H9 (cell line): ENCODE data around the gene COPB1. TPM values are rescaled to one million over a fixed set of nuclear protein-coding genes. Genes with fewer than 3 reads are reported as not detected.

Source experiments
- DNase-seq: peaks from one replicate; pipeline ENCODE4 v3.0.0-alpha.2; 2017
- H2AFZ ChIP-seq: one replicate; pipeline ENCODE4 v1.6.1; 2013; ENCODE audit warnings: mild to moderate bottlenecking, low read length, control low read depth, moderate library complexity
- H2AK5ac ChIP-seq: 2 replicates; pipeline ENCODE4 v1.6.1; 2013; ENCODE audit warnings: low read length, control low read depth, mixed read lengths; ENCODE audit not compliant: insufficient read length
- H2BK120ac ChIP-seq: one replicate; pipeline ENCODE4 v1.6.1; 2013; ENCODE audit warnings: low read depth, mild to moderate bottlenecking, low read length, control low read depth, inconsistent platforms; ENCODE audit not compliant: poor library complexity, severe bottlenecking
- H2BK12ac ChIP-seq: 2 replicates; pipeline ENCODE4 v1.6.1; 2013; ENCODE audit warnings: low read length, control low read depth, mixed read lengths, low read depth; ENCODE audit not compliant: insufficient read length
- H2BK15ac ChIP-seq: 2 replicates; pipeline ENCODE4 v1.6.1; 2013; ENCODE audit warnings: low read depth, low read length, control low read depth
- H2BK20ac ChIP-seq: one replicate; pipeline ENCODE4 v1.6.1; 2013; ENCODE audit warnings: low read depth, mild to moderate bottlenecking, low read length, control low read depth, inconsistent platforms; ENCODE audit not compliant: poor library complexity, severe bottlenecking
- H2BK5ac ChIP-seq: 2 replicates; pipeline ENCODE4 v1.6.1; 2013; ENCODE audit warnings: low read length, control low read depth, mixed read lengths; ENCODE audit not compliant: insufficient read length
- H3K14ac ChIP-seq: 2 replicates; pipeline ENCODE4 v1.6.1; 2013; ENCODE audit warnings: low read length, control low read depth; ENCODE audit not compliant: insufficient read depth
- H3K18ac ChIP-seq: 2 replicates; pipeline ENCODE4 v1.6.1; 2013; ENCODE audit warnings: low read depth, mild to moderate bottlenecking, mixed read lengths, low read length, control low read depth; ENCODE audit not compliant: insufficient read length
- H3K23ac ChIP-seq: 2 replicates; pipeline ENCODE4 v1.6.1; 2013; ENCODE audit warnings: low read length, control low read depth, mixed read lengths, low read depth; ENCODE audit not compliant: insufficient read length
- H3K23me2 ChIP-seq: 2 replicates; pipeline ENCODE4 v1.6.1; 2013; ENCODE audit warnings: low read depth, mild to moderate bottlenecking, mixed read lengths, low read length, control low read depth; ENCODE audit not compliant: insufficient read length, poor library complexity, severe bottlenecking
- H3K27ac ChIP-seq: 2 replicates; pipeline ENCODE4 v1.5.1; 2013; ENCODE audit warnings: low read length, control low read depth, mixed read lengths, low read depth; ENCODE audit not compliant: insufficient read length
- H3K27me3 ChIP-seq: 2 replicates; pipeline ENCODE4 v1.6.1; 2013; ENCODE audit warnings: low read length, control low read depth, inconsistent platforms; ENCODE audit not compliant: insufficient read depth
- H3K4ac ChIP-seq: 2 replicates; pipeline ENCODE4 v1.6.1; 2013; ENCODE audit warnings: low read depth, mild to moderate bottlenecking, control low read depth, inconsistent platforms, low read length, moderate library complexity
- H3K4me1 ChIP-seq: 2 replicates; pipeline ENCODE4 v1.6.1; 2013; ENCODE audit warnings: low read length, control low read depth, inconsistent platforms; ENCODE audit not compliant: insufficient read depth
- H3K4me2 ChIP-seq: 2 replicates; pipeline ENCODE4 v1.6.1; 2013; ENCODE audit warnings: low read length, control low read depth, mixed read lengths; ENCODE audit not compliant: insufficient read length, insufficient read depth
- H3K56ac ChIP-seq: 2 replicates; pipeline ENCODE4 v1.6.1; 2013; ENCODE audit warnings: low read depth, mild to moderate bottlenecking, mixed read lengths, low read length, control low read depth; ENCODE audit not compliant: insufficient read length
- H3K79me1 ChIP-seq: 2 replicates; pipeline ENCODE4 v1.6.1; 2013; ENCODE audit warnings: low read depth, mild to moderate bottlenecking, moderate library complexity, low read length, control low read depth, inconsistent platforms; ENCODE audit not compliant: insufficient read depth, poor library complexity, severe bottlenecking
- H3K79me2 ChIP-seq: 2 replicates; pipeline ENCODE4 v1.6.1; 2013; ENCODE audit warnings: low read length, control low read depth, inconsistent platforms; ENCODE audit not compliant: insufficient read depth
- H3K9ac ChIP-seq: 2 replicates; pipeline ENCODE4 v1.6.1; 2013; ENCODE audit warnings: low read length, control low read depth, mixed read lengths; ENCODE audit not compliant: insufficient read length; ENCODE audit errors: extremely low read depth
- H3K9me3 ChIP-seq: one replicate; pipeline ENCODE4 v1.6.1; 2013; ENCODE audit warnings: low read depth, low read length, inconsistent platforms; ENCODE audit not compliant: control insufficient read depth
- H3T11ph ChIP-seq: one replicate; pipeline ENCODE4 v1.6.1; 2013; ENCODE audit warnings: mild to moderate bottlenecking, low read length, control low read depth, inconsistent platforms
- H4K20me1 ChIP-seq: one replicate; pipeline ENCODE4 v1.6.1; 2013; ENCODE audit not compliant: control insufficient read depth, insufficient read length, insufficient read depth
- H4K5ac ChIP-seq: 2 replicates; pipeline ENCODE4 v1.6.1; 2013; ENCODE audit warnings: low read depth, mild to moderate bottlenecking, mixed read lengths, low read length, control low read depth; ENCODE audit not compliant: insufficient read length
- H4K8ac ChIP-seq: replicated peaks from 2 replicates; pipeline ENCODE4 v1.6.1; 2013; ENCODE audit warnings: low read length, control low read depth, mixed read lengths, low read depth; ENCODE audit not compliant: insufficient read length
- H4K91ac ChIP-seq: 2 replicates; pipeline ENCODE4 v1.6.1; 2013; ENCODE audit warnings: low read depth, mild to moderate bottlenecking, moderate library complexity, mixed read lengths, low read length, control low read depth; ENCODE audit not compliant: insufficient read length
- H3K27ac Mint-ChIP-seq, 3 experiments: 2 replicates in 2 of 3; 3 replicates in 1 of 3; pipeline ENCODE4 v1.8.0; 2020 to 2021; ENCODE audit warnings: mixed read lengths in 3 of 3, mild to moderate bottlenecking in 1 of 3, moderate library complexity in 1 of 3
- H3K27me3 Mint-ChIP-seq: 2 replicates; pipeline ENCODE4 v1.8.0; 2021; ENCODE audit warnings: low read depth, mild to moderate bottlenecking, moderate library complexity, mixed read lengths
- H3K36me3 Mint-ChIP-seq, 3 experiments: 2 replicates in 2 of 3; 3 replicates in 1 of 3; pipeline ENCODE4 v1.8.0; 2020 to 2021; ENCODE audit warnings: low read depth in 3 of 3, mixed read lengths in 3 of 3; ENCODE audit not compliant: insufficient read depth in 1 of 3
- H3K4me1 Mint-ChIP-seq, 2 experiments: 2 replicates each; pipeline ENCODE4 v1.8.0; 2020; ENCODE audit warnings: mixed read lengths in 2 of 2
- H3K4me3 Mint-ChIP-seq, 2 experiments: 2 replicates in 1 of 2; 3 replicates in 1 of 2; pipeline ENCODE4 v1.8.0; 2020 to 2021; ENCODE audit warnings: mild to moderate bottlenecking in 2 of 2, mixed read lengths in 2 of 2, moderate library complexity in 1 of 2
- H3K9me3 Mint-ChIP-seq, 2 experiments: 2 replicates in 1 of 2; 3 replicates in 1 of 2; pipeline ENCODE4 v1.8.0; 2020; ENCODE audit warnings: mild to moderate bottlenecking in 2 of 2, mixed read lengths in 2 of 2, moderate library complexity in 1 of 2
- CTCF ChIP-seq: fragments of 200-600 bp; sonication (generic); conservative IDR thresholded peaks from 3 replicates; pipeline ENCODE4 v1.8.0; 2021; ENCODE audit warnings: antibody characterized with exemption, mild to moderate bottlenecking
- WGBS: extraction: QIAGEN DNeasy Blood & Tissue Kit; methylation state at CpG from one replicate; pipeline ENCODE4 v1.1.7; 2013; ENCODE audit warnings: missing lambda C conversion rate, low lambda C conversion rate, mixed read lengths; ENCODE audit not compliant: insufficient read length; ENCODE audit errors: extremely low coverage; 5-methylcytosine and 5-hydroxymethylcytosine counted together
- long read RNA-seq: library from polyadenylated mRNA; unstranded; transcript quantifications from one replicate; pipeline ENCODE4 v2.0.0, GENCODE V29; 2020
- total RNA-seq: library from RNA; stranded (reverse); gene quantifications from 2 replicates; pipeline ENCODE4 v1.2.1, GENCODE V29; 2021

The COPB1 gene
- 71.6 and 73.1 TPM in 2 replicates for total RNA-seq
- long read RNA-seq, transcript COPB1-201 (22 exons, 3,481 nt): minor isoform, 23 of 478 reads
- long read RNA-seq, transcript COPB1-202 (22 exons, 3,382 nt): major isoform, 144 of 478 reads
- long read RNA-seq, partial matches to known transcripts: 189 of 478 reads
- long read RNA-seq, other reads (novel, unspliced or antisense): 119 of 478 reads

GRCh38 chr11:14499560-14500180 is at the start of gene COPB1:
Gene COPB1, minus strand, starts transcription at chr11:14499811. Its CDS starts 883 bp downstream, at chr11:14498928.
- Histone ChIP-seq H4K20me1 (no peaks in the 10 kb centered on the region), H3K23ac (no peak within 1 kb of the TSS), H2BK5ac (no peak within 1 kb of the TSS), H3K4me2 (peak within 1 kb of the TSS; percentile 73), H4K5ac (no peak within 1 kb of the TSS), H2BK120ac (no peak within 1 kb of the TSS), H3K79me2 (no peaks in the 10 kb centered on the region), H3K9ac (peak within 1 kb of the TSS; percentile 82), H3T11ph (no peak within 1 kb of the TSS), H3K27ac (no peak within 1 kb of the TSS), H4K91ac (no peak within 1 kb of the TSS), H2BK15ac (no peak within 1 kb of the TSS), H3K56ac (no peak within 1 kb of the TSS), H4K8ac (no peak within 1 kb of the TSS), H3K27me3 (no peaks in the 10 kb centered on the region), H3K9me3 (no peaks in the 10 kb centered on the region), H2BK12ac (no peak within 1 kb of the TSS), H3K14ac (no peak within 1 kb of the TSS), H2AFZ (peak within 1 kb of the TSS; percentile 42), H2AK5ac (no peak within 1 kb of the TSS), H3K18ac (no peak within 1 kb of the TSS), H3K4ac (no peak within 1 kb of the TSS), H3K79me1 (no peaks in the 10 kb centered on the region), H2BK20ac (no peak within 1 kb of the TSS), H3K23me2 (peaks cover 6% of the 10 kb centered on the region), H3K4me1 (no peaks in the 10 kb centered on the region)
- TF ChIP-seq CTCF: no peak
- Mint-ChIP-seq H3K9me3 (no peaks in the 10 kb centered on the region), H3K36me3 (peaks cover 10 to 38% (median 35%) of the 10 kb centered on the region in 3 experiments; a peak in 6 of 7 replicates), H3K4me3 (peak within 1 kb of the TSS; percentile 95 to 96), H3K27me3 (no peaks in the 10 kb centered on the region), H3K4me1 (peaks cover 8 to 9% of the 10 kb centered on the region in 2 experiments), H3K27ac (peak within 1 kb of the TSS; percentile 95 to 99 (median 99))
- WGBS: no CpG with 5 or more reads among the region's 37 CpGs
- DNase-seq: peak; percentile 92
